ENCODE measurements around the gene SVBP. TPM values are rescaled to one million over a fixed set of nuclear protein-coding genes. Genes with fewer than 3 reads are reported as not detected.
A peak's percentile ranks its signal among the peaks of the same experiment; 100 is the strongest.

Gene SVBP
- total and polyA plus RNA-seq, 5 donors = 12.7 to 28.9 (median 14.5) TPM

DNA sequence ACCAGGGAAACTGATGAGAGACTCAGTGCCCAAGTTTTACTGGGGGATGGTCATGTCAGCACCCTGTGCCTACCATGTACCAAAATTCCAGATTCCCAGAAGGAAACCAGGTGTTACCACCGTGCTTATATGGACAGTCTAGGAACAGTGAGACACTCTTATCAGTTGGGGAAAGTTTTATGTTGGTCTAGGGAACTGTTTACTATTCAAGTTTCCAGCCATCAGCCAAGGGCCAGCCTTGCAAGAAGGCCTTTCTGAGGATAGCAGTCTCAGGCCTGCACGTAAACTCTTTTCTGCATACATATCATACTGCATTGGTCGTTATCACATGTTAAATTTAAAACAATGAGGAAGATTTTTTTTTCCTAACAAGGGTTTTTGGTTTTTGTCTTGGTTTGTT, 19.8 kb downstream of the SVBP start:
- DNase-seq (no peak), ATAC-seq (no peak)
- H3K27me3 ChIP-seq (ENCODE audit: control insufficient read depth, insufficient read depth) = no peaks in the 10 kb centered on the region
- 80% methylated on average over 3 of the region's 3 CpGs for WGBS
- H3K27ac ChIP-seq (ENCODE audit: low read length) = no peak overlapping the region
- no peaks in the 10 kb centered on the region for H3K9me3 ChIP-seq (ENCODE audit: control insufficient read depth, low read length)
- H3K4me3 ChIP-seq (ENCODE audit: low read length) = no peak overlapping the region
- intact Hi-C loops (cut with DNase I) = no loop called here
- no peaks in the 10 kb centered on the region for H3K4me1 ChIP-seq (ENCODE audit: control insufficient read depth, insufficient read depth, low read length)

DNA sequence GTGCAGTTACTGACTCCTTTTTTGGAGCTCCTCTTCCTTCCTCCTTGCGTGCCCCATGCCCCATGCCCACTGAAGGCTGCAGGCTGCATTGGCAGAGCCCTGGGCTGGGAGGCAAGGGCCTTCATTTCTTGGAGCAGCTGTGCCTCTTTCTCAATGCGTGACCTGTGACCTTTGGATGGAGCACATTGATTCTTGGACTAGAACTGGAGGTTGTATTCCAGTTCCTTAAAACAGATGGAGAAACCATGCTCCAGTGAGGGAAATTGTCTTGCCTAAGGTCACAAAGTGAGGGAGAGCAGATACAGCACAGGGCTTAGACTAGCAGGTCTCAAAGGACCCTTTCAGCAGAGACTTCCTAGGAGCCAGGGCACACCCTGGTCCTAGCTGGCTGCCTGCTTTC, 23.4 kb downstream of the SVBP start:
- Histone ChIP-seq H3K27ac (ENCODE audit: low read length) (no peak overlapping the region), H3K27me3 (ENCODE audit: control insufficient read depth, insufficient read depth) (no peaks in the 10 kb centered on the region), H3K4me3 (ENCODE audit: low read length) (no peak overlapping the region), H3K9me3 (ENCODE audit: control insufficient read depth, low read length) (no peaks in the 10 kb centered on the region), H3K4me1 (ENCODE audit: control insufficient read depth, insufficient read depth, low read length) (no peaks in the 10 kb centered on the region)
- no peak for DNase-seq
- 87% methylated on average over 2 of the region's 2 CpGs for WGBS
- peak in 1 of 2 donors; percentile 61 for ATAC-seq
- intact Hi-C loops (cut with DNase I) = no loop called here

DNA sequence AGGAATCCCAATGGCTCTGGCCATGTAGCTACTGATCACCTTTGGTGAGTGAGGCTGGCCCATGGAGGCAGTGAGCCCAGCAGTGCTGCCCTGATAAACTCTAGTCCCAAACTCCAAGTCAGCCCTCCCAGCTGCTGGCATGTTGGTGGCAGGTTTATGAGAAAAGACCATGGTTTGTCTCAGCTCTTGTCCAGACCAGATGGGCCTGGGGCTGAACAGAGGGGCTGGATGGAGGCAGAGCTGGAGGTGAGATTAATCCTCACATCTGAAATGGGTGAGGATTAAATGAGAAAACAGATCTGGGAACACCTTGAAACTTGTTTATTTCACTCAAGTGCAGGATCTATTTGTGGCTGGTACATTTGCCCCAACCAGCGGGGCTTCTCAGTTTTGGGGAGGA, 29.2 kb downstream of the SVBP start:
- Histone ChIP-seq H3K27me3 (ENCODE audit: control insufficient read depth, insufficient read depth) (no peaks in the 10 kb centered on the region), H3K9me3 (ENCODE audit: control insufficient read depth, low read length) (no peaks in the 10 kb centered on the region), H3K4me1 (ENCODE audit: control insufficient read depth, insufficient read depth, low read length) (no peaks in the 10 kb centered on the region), H3K27ac (ENCODE audit: low read length) (no peak overlapping the region), H3K4me3 (ENCODE audit: low read length) (no peak overlapping the region)
- intact Hi-C loops (cut with DNase I) = loop anchor here in 1 of 4 donors (10.0 kb wide), 1 partner anchor 287 kb away; no protein-coding TSS in a partner anchor
- DNase-seq (no peak), ATAC-seq (no peak)
- 97% methylated on average over 1 of the region's 1 CpG for WGBS

DNA sequence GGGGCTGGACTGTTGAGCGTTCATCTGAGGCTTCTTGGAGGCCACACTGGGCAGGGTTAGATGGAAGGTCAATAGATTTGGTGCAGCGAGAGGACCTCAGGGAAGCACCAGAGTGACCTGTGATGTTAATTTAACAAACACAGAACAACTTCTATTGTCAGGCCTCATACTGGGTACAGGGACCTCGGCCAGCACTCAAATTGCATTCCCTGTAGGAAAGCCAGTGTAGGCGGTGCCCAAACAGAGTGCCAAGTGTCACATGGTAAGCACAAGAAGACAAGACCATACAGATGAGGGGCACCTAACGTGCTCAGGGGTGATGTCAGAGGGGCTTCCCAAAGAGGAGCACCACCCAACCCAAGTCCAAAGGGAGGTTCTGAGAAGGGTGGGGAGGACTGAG, 31.1 kb downstream of the SVBP start:
- H3K27me3 ChIP-seq (ENCODE audit: control insufficient read depth, insufficient read depth) = no peaks in the 10 kb centered on the region
- DNase-seq (no peak), ATAC-seq (no peak)
- H3K4me3 ChIP-seq (ENCODE audit: low read length) = no peak overlapping the region
- H3K27ac ChIP-seq (ENCODE audit: low read length) = no peak overlapping the region
- no peaks in the 10 kb centered on the region for H3K9me3 ChIP-seq (ENCODE audit: control insufficient read depth, low read length)
- H3K4me1 ChIP-seq (ENCODE audit: control insufficient read depth, insufficient read depth, low read length) = no peaks in the 10 kb centered on the region
- intact Hi-C loops (cut with DNase I) = loop anchor here in 1 of 4 donors (10.0 kb wide), 1 partner anchor 289 kb away; no protein-coding TSS in a partner anchor
- 86% methylated on average over 5 of the region's 5 CpGs for WGBS

DNA sequence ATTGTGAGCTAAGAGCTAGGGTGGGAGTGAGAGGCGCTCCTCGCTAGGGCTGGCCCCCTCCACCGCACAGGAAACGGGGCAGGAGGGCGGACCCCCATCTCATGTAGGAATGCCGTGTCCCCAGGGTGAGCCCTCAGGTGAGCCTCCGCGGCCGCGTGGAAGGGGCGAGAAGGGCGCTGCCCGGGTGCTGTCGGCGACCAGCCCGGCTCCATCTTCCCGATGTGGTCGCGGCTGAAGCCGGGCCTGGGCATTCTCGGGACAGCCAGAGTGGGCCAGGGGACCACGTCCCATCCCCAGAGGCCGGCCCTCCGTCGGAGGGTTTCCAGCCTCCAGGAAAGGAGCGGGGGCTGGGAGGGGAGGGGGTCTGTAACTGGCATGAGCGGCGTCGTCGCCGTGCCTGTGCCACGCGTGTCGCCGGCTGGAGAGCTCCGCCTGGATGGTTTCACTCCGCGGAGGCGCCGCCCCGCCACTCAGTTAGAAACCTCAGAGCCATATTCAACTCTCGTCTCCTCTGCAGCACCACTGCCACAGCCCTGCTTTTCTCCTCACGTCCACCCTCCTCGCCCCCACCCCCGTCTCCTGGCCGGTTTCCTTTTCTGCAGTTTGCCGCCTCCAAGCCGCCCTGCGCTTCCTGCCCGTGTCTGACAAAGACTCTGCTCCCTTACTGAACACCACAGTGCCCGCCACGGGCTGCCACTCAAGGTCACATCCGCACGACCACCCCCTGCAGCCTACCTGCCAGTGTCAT, 32.1 kb downstream of the SVBP start, which contains the start of gene TMEM269:
TMEM269 (plus strand) TSS at position 46 of the 748 bp plus-strand sequence. CDS start 4,903 bp downstream, outside the sequence.
- Histone ChIP-seq H3K4me3 (ENCODE audit: low read length) (peak within 1 kb of the TSS; percentile 34), H3K27me3 (ENCODE audit: control insufficient read depth, insufficient read depth) (no peaks in the 10 kb centered on the region), H3K9me3 (ENCODE audit: control insufficient read depth, low read length) (no peaks in the 10 kb centered on the region), H3K27ac (ENCODE audit: low read length) (no peak within 1 kb of the TSS), H3K4me1 (ENCODE audit: control insufficient read depth, insufficient read depth, low read length) (no peaks in the 10 kb centered on the region)
- intact Hi-C loops (cut with DNase I) = loop anchor here in 1 of 4 donors (10.0 kb wide), 1 partner anchor 290 kb away; no protein-coding TSS in a partner anchor
- WGBS = 9% methylated on average over 54 of the region's 54 CpGs
- DNase-seq (peak; percentile 32 to 74 (median 62)), ATAC-seq (peak; percentile 52 to 60)

DNA sequence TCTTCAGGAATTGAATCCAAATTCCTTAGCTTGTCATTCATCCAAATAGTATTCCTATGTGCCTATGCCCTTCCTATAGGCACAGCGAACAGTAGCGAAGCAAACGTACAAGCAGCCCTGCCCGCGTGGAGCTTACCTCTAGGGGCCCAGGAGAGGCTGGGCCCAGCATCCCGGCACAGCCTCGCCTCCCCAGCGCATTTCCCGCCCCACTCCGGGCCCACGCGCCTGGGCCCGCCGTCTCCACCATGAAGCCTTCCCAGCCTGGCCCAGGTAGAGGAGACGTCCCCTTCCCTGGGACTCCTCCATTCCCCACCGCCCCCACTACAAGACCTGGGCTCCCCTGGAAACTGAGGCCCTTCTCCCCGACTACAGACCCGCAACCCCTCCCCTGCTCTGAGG, 32.7 kb downstream of the SVBP start:
- intact Hi-C loops (cut with DNase I) = loop anchor here in 1 of 4 donors (10.0 kb wide), 1 partner anchor 290 kb away; no protein-coding TSS in a partner anchor
- H3K4me3 ChIP-seq (ENCODE audit: low read length) = no peak overlapping the region
- no peak overlapping the region for H3K27ac ChIP-seq (ENCODE audit: low read length)
- WGBS = 84% methylated on average over 18 of the region's 18 CpGs
- H3K27me3 ChIP-seq (ENCODE audit: control insufficient read depth, insufficient read depth) = no peaks in the 10 kb centered on the region
- peak; percentile 25 to 37 for ATAC-seq
- DNase-seq = no peak
- H3K4me1 ChIP-seq (ENCODE audit: control insufficient read depth, insufficient read depth, low read length) = no peaks in the 10 kb centered on the region
- H3K9me3 ChIP-seq (ENCODE audit: control insufficient read depth, low read length) = no peaks in the 10 kb centered on the region

DNA sequence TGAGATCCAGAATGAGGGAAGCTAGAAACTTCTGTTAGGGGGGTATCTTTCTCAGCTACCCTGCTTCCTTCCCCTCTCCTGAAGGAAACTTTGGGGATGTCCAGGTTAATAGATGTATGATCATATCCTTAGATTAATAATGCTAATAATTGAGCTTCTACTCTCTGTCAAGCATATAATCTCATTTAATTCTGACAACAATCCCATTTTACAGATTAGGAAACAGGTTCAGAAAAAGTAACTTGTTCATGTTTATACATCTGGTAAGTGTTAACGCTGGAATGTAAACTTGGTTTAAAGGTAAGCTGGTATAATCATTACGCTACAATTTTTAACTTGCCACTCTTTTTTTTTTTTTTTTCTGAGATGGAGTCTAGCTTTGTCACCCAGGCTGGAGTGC, 34.1 kb downstream of the SVBP start:
- Histone ChIP-seq H3K4me3 (ENCODE audit: low read length) (no peak overlapping the region), H3K4me1 (ENCODE audit: control insufficient read depth, insufficient read depth, low read length) (no peaks in the 10 kb centered on the region), H3K27ac (ENCODE audit: low read length) (no peak overlapping the region), H3K9me3 (ENCODE audit: control insufficient read depth, low read length) (no peaks in the 10 kb centered on the region), H3K27me3 (ENCODE audit: control insufficient read depth, insufficient read depth) (no peaks in the 10 kb centered on the region)
- DNase-seq (no peak), ATAC-seq (no peak)
- WGBS = 99% methylated on average over 2 of the region's 2 CpGs
- intact Hi-C loops (cut with DNase I) = loop anchor here in 1 of 4 donors (10.0 kb wide), 1 partner anchor 292 kb away; no protein-coding TSS in a partner anchor

DNA sequence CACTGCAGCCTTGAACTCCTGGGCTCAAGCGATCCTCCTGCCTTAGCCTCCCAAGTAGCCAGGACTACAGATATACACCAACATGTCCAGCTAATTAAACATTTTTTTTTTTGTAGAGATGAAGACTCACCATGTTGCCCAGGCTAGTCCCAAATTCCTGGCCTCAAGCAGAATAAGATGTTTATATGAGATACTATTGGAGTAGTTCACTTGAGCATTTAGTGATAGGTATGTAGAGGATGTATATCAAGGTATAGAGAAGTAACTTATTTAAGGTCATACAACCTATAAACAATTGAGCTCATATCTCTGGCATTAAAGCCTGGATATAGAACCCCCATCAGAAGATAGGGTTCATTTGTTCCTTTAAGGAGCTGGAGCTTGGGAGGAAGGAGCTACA, 37.0 kb downstream of the SVBP start:
- DNase-seq (no peak), ATAC-seq (no peak)
- intact Hi-C loops (cut with DNase I) = loop anchor here in 1 of 4 donors (10.0 kb wide), 1 partner anchor 295 kb away; no protein-coding TSS in a partner anchor
- Histone ChIP-seq H3K27ac (ENCODE audit: low read length) (no peak overlapping the region), H3K4me1 (ENCODE audit: control insufficient read depth, insufficient read depth, low read length) (no peaks in the 10 kb centered on the region), H3K27me3 (ENCODE audit: control insufficient read depth, insufficient read depth) (no peaks in the 10 kb centered on the region), H3K4me3 (ENCODE audit: low read length) (no peak overlapping the region), H3K9me3 (ENCODE audit: control insufficient read depth, low read length) (no peaks in the 10 kb centered on the region)
- WGBS = 96% methylated on average over 1 of the region's 1 CpG

DNA sequence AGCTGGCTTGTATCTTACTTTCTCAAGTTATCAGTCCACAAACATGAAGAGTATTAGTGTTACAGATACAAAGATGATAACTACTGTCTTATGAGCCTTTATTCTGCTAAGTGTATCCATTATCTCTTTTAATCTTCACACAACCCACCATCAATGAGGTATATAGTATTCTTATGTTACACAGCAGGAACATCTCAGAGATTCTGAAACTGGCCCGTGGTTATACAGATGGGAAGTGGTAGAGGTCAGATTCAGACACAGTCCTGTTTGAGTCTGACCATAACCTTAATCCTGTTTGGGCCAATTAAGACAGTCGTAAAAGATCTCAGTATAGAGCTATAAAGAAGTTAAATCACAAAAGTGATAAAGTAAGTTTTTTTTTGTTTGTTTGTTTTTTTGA, 37.5 kb downstream of the SVBP start:
- WGBS = 81% methylated on average over 2 of the region's 2 CpGs
- no peaks in the 10 kb centered on the region for H3K27me3 ChIP-seq (ENCODE audit: control insufficient read depth, insufficient read depth)
- no peak for ATAC-seq
- no peaks in the 10 kb centered on the region for H3K4me1 ChIP-seq (ENCODE audit: control insufficient read depth, insufficient read depth, low read length)
- intact Hi-C loops (cut with DNase I) = loop anchor here in 2 of 4 donors (10.0 kb wide), 1 partner anchor 295 kb away; no protein-coding TSS in a partner anchor
- H3K27ac ChIP-seq (ENCODE audit: low read length) = no peak overlapping the region
- DNase-seq = no peak
- H3K4me3 ChIP-seq (ENCODE audit: low read length) = no peak overlapping the region
- no peaks in the 10 kb centered on the region for H3K9me3 ChIP-seq (ENCODE audit: control insufficient read depth, low read length)

DNA sequence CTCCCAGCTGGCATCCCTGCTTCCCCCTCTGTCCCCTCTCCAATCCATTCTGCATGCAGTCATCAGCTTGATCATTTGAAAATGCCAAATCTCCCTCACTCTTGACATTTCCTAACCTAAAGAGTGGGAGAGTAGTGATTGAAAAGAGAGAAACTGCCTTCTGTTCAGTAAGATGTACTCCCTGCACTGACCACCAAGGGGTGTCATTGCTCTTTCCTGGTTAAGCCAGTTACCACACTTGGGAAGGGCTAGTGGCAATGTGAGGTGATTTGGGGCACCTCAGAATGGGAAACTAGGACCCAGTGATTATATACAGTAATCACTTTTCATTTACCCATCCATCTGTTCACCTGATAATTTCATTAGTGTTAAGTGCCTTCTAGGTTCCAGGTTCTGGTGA, 39.3 kb downstream of the SVBP start:
- Histone ChIP-seq H3K4me3 (ENCODE audit: low read length) (no peak overlapping the region), H3K9me3 (ENCODE audit: control insufficient read depth, low read length) (no peaks in the 10 kb centered on the region), H3K27me3 (ENCODE audit: control insufficient read depth, insufficient read depth) (no peaks in the 10 kb centered on the region), H3K4me1 (ENCODE audit: control insufficient read depth, insufficient read depth, low read length) (peaks cover 1% of the 10 kb centered on the region), H3K27ac (ENCODE audit: low read length) (no peak overlapping the region)
- intact Hi-C loops (cut with DNase I) = loop anchor here in 1 of 4 donors (10.0 kb wide), 1 partner anchor 297 kb away; no protein-coding TSS in a partner anchor
- ATAC-seq (peak; percentile 52 to 57), DNase-seq (no peak)

DNA sequence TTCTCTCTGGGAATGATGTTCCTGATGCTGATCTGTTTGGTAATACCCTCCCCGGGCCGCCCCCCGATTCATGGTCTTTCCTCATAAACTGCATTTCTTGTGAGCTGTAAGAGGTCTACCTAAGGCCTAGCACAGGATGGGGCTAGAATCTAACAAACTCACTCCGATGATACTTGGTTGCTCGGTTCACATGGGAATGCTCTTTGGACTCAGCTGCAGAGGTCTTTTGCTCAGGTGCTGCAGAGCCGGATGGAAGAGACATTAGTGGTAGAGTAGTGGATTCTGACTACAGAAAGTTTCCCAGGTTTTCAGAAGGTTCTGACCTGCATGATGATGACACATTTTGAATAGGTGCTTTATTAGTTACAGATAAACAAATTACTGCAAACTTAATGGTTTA, 40.7 kb downstream of the SVBP start:
- Histone ChIP-seq H3K27me3 (ENCODE audit: control insufficient read depth, insufficient read depth) (no peaks in the 10 kb centered on the region), H3K4me1 (ENCODE audit: control insufficient read depth, insufficient read depth, low read length) (peaks cover 1% of the 10 kb centered on the region), H3K27ac (ENCODE audit: low read length) (no peak overlapping the region), H3K4me3 (ENCODE audit: low read length) (no peak overlapping the region), H3K9me3 (ENCODE audit: control insufficient read depth, low read length) (no peaks in the 10 kb centered on the region)
- DNase-seq (no peak), ATAC-seq (no peak)
- WGBS = 99% methylated on average over 6 of the region's 6 CpGs
- intact Hi-C loops (cut with DNase I) = loop anchor here in 1 of 4 donors (10.0 kb wide), 1 partner anchor 298 kb away; no protein-coding TSS in a partner anchor
